Hindlimb muscle (tissue), 1 donor: ENCODE results near the gene HIVEP3. TPM values are rescaled to one million over a fixed set of nuclear protein-coding genes. Genes with fewer than 3 reads are reported as not detected.

Experiments used
- DNase-seq: peaks from one replicate; pipeline ENCODE4 v3.0.0-alpha.2; 2013
- polyA plus RNA-seq: library from polyadenylated mRNA; unstranded; fragments of 120-200 nt; gene quantifications from one replicate; pipeline ENCODE4 v1.2.1, GENCODE V29; 2013; ENCODE audit not compliant: insufficient read length

Gene HIVEP3
- polyA plus RNA-seq, 1 donor, result 3.1 TPM

DNA sequence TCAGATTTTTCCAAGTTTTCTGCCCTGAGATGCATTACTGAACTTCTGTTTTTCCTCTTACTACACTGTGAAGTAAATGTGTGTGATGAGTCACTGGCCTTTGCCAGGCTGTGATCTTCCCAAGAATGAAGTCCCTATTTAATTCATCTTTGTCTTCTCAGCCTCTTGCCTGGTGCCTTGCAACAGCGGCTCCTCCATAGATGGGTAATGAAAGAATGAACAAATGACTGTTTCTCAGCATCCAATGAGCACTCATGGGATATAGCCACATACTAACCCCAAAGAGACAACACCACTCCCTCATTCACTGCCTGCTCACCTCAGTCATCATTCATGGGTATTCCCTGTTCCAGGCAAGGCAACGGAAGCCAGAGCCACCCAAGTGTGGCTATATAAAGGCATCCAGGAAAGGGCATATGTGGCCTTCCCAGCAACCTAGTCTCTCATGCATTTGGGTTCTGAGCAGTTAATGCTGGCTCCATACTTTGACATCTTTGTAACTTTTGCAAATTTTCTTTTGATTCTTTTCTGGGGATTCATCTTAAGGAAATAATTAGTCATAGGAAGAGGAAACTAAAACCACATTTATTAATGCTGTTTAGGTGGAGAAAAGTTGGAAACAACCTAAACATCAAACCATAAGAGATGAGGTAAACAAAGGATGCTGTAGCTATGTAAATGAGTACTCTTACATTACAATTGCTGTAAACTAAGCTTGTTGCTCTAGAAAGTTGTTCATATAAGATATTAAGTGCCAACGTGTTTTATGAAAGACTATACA lies 71.9 kb downstream of the HIVEP3 start:
- DNase-seq, result no peak

DNA sequence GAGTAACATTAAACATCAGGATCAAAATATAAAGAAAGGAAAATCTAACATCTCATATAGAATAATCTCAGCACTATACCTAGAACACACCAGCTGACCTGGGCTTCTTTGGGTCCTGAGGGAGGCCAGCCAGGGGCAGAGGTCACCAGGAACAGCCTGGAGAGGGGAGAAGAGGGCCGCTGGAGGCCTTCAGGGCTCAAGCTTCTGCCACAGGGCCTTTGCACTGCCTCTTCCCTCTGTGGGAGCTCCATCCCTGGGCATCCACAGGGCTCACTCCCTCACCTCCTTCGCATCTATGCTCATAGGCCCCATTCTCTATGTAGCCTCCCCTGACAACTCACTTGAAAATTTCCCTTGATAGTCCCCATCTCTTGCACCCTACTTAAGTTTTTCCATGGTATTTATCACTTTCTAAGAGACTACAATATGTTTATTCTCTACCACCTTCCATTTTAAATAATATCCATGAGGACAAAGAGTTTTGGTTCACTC lies 73.9 kb downstream of the HIVEP3 start:
- DNase-seq, result no peak

DNA sequence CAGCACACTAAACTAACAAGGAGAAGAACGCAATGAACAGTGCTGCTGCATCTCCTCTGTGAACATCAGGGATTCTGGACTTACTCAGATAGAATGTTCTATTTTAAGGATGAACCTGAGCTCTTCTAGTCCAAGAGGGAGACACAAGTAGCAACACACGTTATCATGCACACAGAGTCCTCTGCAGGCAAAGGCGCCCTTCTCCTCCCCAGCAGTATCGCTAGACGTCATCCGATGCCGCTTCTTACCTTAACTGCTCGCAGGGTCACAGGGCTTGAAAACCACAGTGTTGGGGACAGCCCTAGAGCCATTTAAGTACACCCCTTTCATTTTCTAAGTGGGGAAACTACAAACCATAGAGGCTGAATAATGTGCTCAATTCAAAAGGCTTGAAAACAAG lies 74.5 kb downstream of the HIVEP3 start:
- no peak for DNase-seq

DNA sequence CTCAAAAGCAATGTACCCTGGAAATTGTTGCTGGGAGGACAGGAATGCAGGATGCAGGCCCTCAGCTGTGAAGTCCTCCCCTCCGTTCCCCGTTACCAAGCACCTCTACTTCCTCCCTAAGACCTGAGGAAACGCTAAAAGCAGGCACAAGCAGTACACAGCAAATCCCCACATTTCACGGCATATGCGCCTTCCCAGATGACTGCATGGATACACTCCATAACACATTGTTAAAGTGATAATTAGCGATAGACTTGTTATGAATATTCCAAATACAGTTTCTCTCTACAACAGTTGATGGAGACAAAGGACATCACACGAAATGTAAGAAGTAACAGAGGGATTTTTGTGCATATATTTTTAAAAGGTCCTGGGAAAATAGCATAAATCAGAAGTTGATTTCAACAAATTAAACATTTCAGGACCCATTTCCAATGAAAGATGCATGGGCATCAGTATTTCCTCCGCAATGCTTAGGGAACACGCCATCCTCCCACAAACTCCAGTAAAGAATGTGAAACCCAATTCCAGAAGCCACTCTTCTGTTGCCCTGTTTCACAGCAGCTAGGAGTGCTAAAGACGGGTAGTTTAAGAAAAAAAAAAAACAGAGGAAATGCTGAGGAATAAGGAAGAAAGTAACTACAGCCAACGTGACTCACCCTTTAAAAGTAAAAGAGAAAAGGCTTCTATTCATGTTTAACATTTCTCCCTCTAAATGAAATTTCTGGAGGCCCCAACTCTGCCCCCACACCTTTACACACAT lies 75.5 kb downstream of the HIVEP3 start:
- no peak for DNase-seq

DNA sequence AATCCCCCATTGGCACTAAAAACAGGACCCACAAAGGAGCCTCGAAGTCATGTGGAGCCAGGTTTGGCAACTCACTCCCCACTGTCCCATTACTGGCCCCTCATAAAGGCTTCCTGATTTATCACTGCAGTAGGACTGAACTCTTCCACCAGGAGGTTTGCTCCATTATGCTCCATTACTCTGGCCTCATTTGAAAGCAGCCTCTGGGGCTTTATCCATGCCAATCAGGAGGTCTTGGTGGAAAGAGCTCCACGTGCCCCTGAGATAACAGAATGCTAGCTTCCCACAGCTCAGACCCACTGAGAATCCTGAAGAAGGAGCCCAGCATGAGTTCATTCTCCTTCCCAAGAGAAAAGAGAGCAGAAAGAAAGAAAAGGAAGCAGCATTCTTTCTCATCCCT lies 76.4 kb downstream of the HIVEP3 start:
- DNase-seq, result no peak

DNA sequence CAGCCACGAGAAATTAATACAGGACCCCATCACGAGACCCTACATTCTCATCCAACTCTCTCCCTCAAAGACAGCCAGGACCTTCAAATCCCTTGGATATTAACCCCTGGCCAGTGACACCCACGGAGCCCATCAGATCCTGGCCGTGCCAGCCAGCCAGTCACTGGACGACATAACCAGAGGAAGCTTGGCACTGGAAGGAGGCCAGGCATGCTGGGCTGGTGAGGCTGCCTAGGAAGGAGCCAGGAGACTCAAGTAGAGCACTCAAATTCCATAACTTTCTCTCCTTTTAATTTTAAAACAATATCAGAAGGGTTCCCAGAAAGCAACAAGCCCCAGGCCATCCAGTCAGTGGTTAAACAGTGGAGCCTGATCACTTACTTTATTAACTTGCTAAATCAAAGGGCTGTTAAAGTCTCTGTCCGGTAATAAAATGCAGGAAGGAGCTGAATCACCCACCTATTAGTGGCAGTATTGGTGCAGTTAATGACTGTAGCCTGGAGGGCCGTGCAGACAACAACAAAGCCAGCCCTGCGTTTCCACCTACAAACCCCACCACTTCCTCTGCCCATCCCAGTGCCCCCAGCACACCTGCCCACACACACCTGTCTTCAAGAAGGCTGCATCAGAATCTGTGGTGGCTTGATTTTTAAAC lies 78.0 kb downstream of the HIVEP3 start:
- DNase-seq, result no peak

DNA sequence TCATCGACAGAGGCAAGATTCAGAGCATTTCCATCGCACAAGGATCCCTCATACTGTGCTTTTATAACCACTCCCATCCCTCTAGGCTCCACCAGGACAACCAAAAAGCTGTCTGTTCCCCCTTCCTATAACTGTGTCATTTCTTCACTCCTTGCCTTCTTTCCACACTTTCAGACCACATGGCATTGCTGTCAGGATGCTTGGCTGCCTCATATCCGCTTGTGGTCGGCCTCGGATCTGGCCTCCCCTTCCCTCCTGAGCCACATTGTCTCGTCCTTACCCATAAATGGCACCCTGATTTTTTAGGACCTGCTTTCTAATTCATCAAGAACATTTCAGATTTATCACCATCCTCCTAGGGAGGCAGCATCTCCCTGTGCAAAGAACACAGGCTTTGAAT lies 80.5 kb downstream of the HIVEP3 start:
- no peak for DNase-seq

DNA sequence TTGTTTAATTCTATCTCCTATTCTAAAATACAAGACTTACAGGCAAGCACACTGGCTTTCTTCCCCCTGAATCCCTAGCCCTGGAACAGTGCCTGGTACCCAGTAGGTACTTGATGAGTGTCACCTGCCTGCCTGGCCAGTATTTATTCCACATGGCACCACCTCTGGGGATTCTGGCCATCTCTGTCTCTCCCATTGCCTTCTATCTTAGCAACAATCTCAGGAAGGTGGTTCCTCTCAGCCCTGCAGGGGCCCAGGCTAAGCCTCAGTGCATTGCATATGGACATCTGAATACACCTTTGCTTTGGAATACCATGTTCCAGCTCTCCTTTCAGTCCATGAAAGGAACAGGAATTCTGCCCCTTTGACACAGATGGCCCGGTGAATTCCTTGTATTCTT lies 81.0 kb downstream of the HIVEP3 start:
- no peak for DNase-seq

DNA sequence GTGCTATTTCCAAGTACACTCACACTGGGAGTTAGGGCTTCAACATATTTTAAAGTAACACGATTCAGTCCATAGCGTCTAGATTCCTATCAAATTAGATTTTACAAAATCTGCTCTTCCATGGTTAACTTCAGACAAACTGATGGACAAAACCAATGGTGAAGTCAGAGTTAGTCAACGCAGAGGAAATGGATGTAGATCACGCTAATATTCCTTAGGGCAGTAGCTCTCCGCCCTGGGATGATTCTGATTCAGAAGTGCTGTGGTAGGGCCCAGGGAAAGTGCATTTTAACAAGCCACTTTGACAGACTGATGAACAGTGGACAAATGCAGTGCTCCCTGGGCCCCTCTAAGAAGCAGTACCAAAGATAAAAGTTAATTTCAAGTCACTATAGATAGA lies 83.2 kb downstream of the HIVEP3 start:
- DNase-seq, result no peak

DNA sequence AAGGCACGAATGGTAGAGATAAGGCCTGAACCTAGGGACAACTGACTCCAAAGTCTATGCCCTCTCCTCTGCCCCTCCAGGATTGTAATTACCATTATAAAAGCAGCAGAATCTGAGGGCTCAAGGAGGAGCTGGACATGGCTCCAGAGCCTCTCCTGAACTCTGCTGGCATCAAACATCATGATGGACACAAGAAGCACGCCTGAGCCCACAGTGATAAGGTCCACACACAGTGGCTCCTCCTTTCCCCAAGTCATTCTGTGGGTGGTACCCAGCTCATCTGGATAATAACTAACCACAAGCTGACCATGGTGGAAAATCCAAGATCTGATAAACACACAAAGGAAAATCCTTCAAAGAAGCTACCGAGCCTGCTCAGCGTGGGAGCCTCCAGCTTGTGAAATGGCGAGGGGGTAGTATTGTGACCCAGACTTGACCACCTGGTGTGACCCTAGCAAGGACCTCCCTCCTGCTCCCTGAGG lies 85.2 kb downstream of the HIVEP3 start:
- DNase-seq, result no peak

DNA sequence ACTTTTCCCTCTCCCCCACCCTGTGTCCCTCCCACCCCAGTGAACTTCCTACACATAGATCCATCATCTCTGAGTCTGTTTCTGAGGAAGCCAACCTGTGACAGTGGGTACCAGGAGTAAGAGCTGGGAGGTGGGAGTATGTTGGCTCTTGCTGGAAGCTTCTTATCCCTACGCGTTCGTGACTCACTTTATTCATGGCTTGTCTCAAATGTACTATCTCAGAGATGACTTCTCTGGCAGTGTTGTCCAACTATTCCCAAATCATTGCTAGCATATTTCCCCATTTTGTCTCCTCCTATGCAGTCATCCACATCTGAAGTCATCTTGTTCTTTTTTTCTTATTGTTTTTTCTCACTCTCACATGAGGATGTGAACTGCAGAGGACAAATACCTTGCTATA lies 88.0 kb downstream of the HIVEP3 start:
- DNase-seq, result no peak

DNA sequence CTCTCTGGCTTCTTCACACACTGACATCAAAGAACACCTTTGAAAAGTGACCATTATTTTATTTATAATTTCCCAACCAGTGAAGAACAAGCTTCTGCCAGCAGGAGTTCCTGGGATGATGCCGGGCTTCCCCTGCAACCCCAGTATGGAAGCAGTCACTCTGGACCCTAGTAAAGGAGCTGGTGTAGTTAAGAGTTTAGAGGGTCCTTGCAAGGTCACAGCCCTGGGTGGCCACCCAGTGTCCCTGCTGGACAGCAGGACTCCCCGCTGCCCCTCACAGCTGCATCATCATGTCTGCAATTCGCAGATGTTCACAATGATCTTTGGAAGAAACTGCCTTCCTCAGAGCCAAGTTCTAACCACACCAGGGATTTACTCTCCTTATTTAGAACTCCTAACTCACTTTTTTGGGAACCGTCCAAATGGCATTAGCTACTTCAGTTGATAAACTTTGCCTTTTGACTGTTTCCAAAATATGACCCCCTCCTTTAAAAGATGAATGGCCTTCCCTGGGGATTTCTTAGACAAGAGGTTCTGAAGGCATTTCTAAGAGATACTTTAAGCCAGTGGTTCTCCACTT lies 90.6 kb downstream of the HIVEP3 start:
- peak; percentile 13 for DNase-seq

DNA sequence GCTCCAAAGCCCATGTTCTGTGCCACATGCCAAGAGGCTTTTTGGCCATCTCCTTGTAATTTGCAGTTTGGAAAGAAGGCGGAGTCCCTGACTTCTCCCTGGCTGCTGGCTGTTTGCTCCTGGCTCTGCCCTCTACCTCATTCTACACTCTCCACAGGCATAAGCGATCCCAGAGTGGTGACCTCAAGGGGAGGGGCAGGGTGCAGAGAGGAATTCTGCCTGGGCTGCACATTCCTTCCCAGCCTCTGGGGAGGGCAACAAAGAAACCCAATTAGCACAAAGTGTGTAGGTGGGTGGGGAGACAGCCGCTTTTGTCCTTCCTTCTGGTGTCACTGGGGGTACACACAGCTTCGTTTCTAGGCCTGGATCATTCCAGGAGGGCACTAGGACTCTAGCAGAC lies 95.3 kb downstream of the HIVEP3 start:
- DNase-seq, result no peak

DNA sequence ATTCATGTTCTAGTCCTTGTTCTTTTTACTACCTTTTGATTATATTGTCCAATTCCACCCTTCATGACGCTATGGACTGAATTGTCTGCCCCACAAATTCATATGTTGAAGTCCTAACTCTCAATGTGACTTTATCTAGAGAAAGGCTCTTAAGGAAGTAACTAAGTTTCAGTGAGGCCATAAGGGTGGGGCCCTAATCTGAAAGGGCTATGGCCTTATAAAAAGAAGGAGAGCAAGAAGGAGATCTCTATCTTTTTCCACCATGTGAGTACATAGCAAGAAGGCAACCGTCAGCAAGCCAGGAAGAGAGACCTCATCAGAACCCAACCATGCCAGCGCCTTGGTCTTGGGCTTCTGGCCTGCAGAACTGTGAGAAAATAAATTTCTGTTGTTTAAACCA lies 95.9 kb downstream of the HIVEP3 start:
- no peak for DNase-seq

DNA sequence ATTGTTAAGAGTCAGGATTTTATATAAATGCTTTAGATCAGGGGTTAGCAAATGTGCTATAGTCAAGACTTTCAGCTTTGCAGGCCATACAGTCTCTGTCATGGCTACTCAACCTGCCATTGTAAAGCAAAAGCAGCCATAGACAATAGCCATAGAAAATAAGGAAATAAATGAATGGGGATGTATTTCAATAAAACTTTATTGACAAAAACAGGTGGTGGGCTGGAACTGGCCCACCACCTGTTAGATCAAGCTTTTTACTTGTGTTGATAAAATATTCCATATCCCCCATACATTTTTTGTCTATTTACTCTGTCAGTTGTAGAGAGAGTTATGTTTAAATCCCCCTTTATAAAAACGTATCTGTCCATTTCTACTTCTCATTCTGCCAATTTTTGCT lies 98.9 kb downstream of the HIVEP3 start:
- no peak for DNase-seq

DNA sequence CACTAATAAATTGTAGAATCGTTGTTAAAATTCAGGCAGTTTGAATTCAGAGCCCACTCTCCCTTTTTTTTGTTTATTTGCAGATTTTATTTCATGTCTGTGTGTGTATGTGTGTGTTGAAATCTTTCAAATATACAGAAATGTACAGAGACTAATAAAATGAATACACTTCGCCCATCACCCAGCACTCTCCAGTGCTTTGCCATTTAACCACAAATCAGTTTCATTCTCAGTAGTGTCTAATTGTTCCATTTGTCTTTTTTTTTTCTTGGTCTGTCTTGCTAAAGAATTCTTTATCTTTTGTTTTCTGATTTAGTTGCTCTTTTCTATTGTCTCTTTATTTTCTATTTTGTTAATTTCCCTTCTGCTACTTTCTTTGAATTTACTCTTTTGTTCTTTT lies 99.7 kb downstream of the HIVEP3 start:
- no peak for DNase-seq

DNA sequence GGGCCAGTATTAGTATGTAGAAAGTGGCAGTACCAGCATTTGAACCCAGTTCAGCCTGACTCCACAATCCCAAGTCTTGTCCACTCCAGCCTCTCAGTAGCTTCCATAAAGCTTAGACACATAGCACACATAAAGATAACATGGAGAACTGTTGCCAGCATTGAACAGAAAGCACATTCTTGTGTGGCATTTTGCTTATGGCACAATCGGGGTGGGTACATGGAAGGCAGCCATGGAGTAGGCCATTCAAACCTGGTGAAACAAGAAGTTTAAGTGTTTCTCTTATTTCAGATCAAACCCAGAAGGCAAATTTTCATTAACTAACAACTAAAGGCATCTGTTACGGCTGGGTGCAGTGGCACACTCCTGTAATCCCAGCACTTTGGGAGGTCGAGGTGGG lies 102.7 kb downstream of the HIVEP3 start:
- no peak for DNase-seq

DNA sequence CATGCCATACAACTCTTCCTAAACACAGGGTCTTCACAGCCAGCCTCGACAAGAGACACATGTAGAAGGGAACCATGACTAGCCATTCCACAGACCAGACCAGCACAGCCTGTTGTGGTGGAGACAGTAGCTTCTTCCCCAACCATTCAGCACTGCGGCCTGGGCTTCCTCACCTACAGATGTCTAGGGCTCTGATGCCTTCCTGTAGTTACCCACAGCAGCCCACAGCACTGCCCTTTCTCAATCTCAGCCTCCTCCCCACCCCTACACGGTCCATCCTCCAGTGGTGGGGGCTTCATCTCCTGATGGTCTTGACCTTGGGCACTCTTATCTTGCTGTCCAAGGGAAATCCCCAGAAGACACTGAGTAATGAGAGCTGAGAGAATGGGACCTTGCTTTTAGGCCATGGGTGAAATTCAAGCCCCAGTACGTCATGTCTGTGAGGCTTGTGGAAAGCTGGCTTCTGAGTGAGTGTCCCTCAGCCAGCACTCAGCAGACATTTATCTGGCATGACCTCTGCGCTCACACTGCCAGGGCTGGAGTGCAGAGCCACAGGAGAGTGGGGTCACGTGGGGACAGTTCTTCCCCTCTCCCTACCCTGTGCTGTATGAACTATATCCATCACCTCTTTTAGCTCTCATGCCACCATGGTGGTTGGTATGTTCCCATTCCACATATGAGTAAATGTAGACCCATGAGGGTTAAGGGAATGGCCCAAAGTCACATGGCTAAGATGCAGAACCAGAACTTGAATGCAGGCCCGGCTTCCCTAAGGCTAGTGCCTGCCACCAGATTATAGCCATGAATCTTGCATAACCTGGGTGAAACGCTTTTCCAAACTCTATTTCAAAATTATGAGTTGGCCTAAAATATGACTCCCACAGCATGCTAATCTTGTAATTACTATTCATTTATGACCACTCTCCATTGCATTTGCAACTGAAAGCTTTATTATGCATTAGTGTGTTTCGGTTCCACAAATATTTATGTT lies 104.7 kb downstream of the HIVEP3 start:
- no peak for DNase-seq

DNA sequence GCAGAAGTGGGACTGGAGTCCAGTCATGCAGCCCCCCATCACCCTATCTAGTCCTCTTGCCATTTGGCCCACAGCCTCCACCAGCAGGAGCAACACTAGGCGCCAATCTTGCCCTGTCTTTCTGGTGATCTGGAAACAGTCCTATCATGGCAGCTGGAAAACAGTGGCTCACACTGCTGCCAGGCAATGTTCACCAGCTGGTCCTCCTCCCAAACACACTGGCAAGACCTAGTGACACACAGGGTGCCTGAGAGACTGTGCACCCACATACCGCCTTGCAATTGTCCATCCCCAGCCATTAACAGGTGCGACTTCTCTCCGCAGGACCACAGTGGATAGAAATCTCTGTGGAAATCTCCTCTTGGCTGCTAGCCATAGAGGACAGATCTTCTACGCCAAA lies 105.5 kb downstream of the HIVEP3 start:
- DNase-seq, result no peak

DNA sequence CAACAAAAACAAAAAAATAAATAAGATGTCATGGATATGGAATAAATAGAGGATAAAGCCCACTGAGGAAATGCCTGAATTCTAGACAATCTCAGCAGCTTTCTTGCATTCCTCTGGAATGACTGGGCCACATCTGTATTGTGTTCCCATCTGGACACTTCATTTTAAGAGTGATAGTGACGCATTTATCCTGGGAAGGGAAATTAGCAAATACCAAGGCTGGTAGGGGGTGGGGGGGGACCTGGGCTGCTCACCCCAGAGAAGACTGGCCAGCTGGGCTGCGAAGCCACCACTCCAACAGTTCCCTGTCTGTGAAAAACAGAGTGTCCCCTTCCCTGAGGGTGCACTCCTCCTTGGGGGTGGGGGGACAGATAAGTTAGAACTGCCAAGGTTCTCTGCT lies 106.3 kb downstream of the HIVEP3 start:
- no peak for DNase-seq

DNA sequence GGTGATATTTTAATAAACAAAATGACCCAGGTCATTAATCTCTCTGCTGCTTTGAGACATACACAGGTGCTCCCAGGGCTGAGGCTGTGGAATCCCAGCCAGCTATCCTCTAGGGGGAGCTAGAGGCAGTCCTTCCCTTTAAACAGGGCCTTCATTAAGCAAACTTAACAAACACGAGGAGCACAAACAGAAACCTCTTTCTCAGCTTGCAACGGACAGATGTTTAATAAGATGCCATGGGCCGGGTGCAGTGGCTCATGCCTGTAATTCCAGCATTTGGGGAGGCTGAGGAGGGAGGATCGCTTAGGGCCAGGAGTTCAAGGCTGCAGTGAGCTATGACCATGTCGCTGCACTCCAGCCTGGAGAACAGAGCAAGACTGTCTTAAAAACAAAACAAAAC lies 106.7 kb downstream of the HIVEP3 start:
- peak; percentile 17 for DNase-seq
